Activated T-cell treated with anti-CD3 and anti-CD28 coated beads for 4 hours (primary cell): ENCODE data around the gene HTR3C.
"Not testable (repeated sequence)": the region's sequence is repeated elsewhere in the genome, so short reads cannot be mapped to it uniquely, and the experiment has no call there.

Source experiments
- DNase-seq: peaks from one replicate; pipeline ENCODE4 v3.0.0-alpha.2; 2020

The HTR3C gene

DNA sequence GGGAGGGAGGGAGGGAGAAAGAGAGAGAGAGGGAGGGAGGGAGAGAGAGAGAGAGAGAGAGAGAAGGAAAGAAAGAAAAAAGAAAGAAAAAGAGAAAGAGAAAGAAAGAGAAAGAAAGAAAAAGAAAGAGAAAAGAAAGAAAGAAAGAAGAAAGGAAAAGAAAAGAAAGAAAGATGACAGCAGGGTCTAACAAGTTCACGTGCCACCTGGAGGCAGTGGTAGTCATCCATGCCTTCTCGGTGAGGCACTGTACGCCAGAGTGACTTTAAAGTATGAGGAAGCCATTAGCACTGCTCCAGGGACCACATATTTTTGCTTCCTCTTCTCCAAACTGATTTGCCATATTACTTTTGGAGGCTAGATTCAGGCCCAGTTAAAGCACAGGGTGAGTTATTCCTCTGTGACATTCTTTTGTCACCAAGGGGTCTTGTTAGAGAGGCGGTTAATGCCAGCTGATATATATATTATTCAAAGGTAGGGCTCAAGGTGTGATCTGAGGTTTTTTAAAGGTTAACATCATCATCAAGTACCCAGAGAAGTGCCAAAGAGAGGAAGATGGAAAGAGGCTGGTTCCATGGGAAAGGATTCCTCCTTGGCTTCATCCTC is 21.6 kb upstream of the HTR3C start, which contains the start of gene HTR3D:
TSS of gene HTR3D (plus strand) at position 556 of the 606 bp plus-strand sequence. CDS start at position 556, 0 bp downstream.
- DNase-seq, result no peak

DNA sequence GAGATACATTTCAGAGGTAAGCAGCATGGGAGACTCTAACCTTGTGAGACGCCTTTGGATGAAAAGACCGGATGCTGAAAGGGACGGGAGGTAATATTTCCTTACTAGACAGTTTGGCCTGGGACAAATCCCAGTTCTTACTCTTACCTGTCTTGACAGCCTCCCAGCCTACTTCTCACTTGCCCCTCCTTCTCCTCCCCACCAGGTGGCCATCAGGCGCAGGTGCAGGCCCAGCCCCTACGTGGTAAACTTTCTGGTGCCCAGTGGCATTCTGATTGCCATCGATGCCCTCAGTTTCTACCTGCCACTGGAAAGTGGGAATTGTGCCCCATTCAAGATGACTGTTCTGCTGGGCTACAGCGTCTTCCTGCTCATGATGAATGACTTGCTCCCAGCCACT is 15.0 kb upstream of the HTR3C start:
- DNase-seq, result no peak

DNA sequence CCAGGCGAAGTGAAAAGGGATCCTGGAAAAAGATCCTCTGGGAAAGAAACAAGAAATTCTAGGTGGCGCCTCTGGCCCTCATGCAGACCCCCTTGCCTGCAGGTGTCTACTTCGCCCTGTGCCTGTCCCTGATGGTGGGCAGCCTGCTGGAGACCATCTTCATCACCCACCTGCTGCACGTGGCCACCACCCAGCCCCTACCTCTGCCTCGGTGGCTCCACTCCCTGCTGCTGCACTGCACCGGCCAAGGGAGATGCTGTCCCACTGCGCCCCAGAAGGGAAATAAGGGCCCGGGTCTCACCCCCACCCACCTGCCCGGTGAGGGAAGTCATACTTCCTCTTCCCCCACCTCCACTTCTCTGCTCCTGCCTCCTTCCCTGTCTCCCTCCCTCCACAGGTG is 14.5 kb upstream of the HTR3C start:
- DNase-seq, result not testable (repeated sequence)

DNA sequence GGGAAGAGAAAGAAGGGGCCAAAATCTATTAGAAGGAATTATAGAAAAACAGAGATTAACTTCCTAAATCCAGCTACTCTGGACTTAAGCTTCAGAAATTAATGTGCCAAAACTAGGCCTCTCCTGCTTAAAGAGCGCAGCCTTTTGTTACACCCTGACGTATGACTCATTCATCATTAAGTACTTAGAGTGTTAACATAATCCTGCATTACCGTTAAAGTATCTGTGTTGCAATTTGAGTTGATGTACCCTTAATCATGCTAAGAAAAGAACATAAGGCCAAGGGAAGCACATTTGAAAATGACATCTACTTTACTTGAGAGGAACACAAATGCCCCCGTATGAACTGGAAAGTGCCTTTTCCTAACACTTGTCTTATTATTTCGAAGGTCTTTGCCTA is 13.4 kb upstream of the HTR3C start:
- no peak for DNase-seq

DNA sequence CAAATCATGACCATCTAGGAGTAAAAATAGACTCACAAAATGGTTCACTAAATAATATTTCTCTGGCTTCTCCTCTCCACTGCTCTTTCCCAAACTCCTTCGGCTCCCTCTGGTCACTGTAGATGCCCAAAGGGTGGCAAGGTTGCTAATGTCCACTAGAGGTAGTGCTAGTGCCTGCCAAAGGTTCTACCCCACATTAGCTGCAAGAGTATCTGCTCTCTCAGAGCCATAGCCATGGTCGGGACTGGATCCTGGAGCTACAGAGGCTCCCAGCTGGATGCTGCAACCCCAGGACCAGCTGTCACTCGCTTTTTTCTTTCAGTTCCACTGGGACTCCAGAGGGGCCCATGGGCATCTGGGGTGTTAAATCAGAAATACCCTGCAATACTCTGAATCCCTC is 12.8 kb upstream of the HTR3C start:
- no peak for DNase-seq

DNA sequence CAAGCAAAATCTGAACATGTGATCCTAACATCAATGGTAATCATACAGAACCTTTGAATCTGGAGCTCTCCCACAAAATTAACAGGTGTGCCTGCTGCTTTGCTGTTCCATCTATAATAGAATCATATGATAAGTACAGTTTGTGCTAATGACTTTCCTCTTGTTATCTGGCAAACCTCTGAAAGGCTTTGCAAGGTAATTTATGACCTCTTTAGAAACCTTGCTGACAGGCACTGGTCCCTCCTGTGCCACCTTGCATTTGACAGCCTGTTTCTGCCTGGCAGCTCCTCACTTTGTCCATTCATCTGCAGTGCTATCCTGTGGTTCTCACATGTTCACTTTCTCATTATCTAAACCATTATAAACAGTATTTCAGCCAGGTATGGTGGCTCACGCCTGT is 10.2 kb upstream of the HTR3C start:
- no peak for DNase-seq

DNA sequence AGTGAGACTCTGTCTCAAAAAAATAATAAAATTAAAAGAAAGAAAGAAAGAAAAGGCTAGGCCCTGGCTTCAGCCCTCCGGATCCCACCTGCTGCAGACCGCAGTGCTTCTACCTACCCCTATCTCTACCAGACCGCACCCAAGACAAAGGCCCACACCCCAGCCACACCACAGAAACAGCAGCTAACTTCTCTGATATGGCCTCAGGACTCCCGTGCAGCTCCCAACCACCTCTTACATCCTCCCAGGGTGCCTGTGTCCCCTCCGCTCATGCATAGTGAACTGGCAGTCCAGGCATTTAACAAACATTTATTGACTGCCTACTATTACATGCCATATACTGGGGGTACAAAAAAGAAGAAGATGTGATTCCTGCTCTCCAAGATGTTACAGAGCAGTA is 6.9 kb upstream of the HTR3C start:
- no peak for DNase-seq

DNA sequence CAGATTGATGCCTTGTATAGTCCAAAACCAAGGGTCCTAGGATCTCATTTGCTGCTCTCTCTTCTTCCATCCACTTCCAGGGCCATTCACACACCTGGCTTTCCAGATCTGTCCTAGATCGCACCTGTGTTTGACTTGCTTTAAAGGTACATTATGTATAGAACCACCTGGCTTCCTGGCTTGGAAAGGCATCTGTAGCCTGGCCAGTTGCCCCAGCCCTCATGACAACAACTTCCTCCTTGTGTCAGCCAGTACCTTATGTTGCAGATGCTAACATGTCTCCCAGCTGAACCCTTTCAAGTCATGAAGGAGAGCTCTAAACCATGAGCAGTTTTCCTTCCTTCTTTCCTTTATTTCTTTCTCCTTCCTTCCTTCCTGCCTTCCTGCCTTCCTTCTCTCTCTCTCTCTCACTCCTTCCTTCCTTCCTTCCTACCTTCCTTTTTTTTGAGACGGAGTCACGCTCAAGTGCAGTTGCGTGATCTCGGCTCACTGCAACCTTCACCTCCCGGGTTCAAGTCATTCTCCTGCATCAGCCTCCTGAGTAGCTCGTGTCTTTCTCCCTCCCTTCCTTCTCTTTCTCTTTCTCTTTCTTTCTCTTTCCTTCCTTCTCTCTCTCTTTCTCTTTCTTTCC is 2.5 kb upstream of the HTR3C start:
- DNase-seq, result no peak

DNA sequence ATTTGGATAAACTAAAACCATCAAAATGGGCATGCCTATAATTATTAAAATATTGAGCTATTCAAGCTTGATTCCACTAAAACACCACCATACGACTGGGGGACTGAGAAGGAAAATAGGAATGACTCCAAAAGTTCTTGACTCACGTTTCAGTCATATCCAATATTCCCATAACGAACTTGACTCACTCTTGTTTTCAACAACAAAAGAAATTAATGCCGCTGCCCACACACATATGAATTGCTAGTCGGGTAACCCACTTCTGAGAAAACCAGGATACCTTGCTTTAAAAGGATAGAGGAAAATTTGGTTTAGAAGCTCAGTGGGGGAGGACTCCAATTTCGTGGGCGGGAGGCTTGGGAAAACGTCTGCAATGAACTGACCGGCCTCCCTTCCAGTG is 5.2 kb downstream of the HTR3C start:
- no peak for DNase-seq

DNA sequence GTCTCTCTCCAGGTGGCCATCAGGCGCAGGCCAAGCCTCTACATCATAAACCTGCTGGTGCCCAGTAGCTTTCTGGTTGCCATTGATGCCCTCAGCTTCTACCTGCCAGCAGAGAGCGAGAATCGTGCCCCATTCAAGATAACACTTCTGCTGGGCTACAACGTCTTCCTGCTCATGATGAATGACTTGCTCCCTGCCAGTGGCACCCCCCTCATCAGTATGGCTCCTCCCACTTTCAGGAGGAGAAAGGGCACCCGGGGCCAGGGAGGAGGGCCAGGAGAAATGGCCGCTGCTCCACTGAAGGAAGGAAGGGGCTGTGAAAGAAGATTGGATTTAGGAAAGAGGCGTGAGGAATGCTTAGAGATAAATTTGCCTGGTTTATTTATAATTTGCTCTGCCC is 6.6 kb downstream of the HTR3C start:
- no peak for DNase-seq

DNA sequence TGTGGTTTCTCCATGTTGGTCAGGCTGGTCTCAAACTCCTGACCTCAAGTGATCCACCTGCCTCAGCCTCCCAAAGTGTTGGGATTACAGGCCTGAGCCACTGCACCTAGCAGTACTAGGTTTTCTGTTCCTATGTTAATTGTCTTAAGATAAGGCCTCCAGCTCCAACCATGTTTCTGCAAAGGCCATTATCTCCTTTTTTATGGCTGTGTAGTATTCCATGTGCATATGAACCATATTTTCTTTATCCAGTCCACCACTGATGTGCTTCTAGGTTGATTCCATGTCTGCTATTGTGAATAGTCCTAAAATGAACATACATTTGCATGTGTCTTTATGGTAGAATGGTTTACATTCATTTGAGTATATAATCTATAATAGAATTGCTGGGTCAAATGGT is 9.8 kb downstream of the HTR3C start:
- no peak for DNase-seq

DNA sequence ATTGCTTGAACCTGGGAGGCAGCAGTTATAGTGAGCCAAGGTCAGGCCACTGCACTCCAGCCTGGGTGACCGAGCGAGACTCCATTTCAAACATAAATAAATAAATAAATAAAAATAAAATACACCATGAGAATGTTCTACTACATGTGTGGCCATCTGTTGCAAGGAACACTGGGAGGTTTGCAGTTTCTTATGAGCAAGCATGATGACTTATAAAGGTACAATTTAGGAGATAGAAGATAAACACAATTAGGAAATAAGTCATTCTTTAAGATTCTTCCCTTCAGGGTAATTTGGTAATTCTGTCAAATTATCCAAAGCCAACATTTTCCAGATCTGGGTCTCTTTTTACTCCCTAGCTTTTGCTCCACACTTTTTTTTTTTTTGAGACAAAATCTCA is 13.4 kb downstream of the HTR3C start:
- no peak for DNase-seq

DNA sequence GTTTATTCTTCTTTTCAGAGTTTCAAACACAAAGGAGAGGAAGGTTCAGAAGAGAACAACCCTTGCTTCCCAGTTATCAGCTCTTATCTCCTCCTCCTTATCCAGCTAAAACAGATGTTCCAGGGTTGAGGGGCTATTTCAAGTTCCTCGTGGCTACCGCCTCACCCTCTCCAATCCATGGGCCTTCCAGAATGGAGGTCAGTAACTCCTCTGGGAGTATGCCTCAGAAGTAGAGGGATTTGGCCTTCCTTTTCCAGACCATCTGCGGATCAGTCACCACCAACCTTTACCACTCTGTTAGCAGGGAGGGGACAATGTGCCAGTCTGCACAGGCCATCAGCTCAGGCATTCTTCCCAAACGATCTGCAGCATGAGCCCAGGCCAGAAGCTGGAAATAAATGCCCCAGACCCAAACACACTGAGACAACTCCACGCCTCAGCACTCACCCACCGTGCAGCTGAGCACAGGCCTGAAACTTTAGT is 14.8 kb downstream of the HTR3C start:
- DNase-seq, result no peak

DNA sequence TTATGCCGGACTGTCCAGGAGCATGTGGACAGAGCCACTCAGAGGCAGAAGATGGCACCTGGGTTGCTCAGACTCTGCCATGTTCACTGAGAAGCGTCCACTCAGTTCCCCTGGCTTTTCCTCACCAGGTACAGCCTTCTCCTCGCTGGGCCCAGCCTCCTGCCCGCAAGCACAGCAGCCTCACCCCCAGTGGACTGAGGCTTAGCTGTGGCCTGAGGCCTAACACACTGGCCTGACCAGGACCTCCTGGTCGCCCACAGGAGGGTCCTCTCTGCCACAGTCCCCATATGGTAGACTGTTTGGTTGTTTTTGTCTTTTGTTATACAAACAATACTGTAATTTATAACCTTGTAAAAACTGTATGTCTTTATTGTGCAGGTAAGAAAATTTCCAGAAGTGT is 15.5 kb downstream of the HTR3C start:
- no peak for DNase-seq

DNA sequence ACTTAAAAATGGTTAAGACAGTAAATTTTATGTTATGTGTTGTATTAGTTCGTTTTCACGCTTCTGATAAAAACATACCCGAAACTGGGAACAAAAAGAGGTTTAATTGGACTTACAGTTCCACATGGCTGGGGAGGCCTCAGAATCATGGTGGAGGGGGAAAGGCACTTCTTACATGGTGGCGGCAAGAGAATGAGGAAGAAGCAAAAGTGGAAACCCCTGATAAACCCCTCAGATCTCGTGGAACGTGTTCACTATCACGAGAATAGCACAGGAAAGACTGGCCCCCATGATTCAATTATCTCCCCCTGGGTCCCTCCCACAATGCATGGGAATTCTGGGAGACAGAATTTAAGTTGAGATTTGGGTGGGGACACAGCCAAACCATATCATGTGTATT is 18.3 kb downstream of the HTR3C start:
- not testable (repeated sequence) for DNase-seq

DNA sequence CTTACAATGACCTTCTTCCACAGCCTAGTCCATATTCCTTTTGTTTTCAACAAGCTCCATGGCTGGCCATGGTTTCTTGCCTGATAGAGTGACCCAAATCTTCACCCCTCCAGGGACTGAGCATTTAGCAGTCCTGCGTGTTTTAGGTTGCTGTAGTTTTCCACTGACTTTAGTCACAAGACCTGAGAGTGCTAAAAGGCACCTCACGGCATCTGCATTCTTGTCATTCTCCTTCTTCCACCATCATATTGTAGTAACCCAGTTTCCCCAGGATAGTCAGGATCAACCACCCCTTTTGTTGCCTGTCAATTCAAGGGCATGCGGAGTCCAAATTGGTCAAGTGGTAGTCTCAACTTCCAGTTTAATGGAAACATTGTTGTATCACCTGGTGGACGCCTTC is 20.8 kb downstream of the HTR3C start:
- DNase-seq, result no peak

DNA sequence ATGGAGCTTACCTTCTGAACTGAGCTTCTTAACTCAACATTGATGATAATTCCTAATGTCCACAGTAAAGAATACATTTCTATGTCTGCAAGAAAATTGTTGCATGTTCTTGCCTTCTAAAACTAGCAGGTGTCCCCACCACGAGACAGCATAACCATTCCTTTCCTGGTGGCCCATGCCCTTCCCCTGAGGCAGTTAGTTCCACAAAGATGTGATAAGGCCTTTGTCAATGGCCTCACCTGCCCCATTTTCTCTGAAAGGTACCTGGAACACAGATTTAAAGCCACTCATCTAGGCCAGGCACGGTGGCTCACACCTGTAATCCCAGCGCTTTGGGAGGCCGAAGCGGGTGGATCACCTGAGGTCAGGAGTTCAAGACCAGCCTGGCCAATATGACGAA is 23.1 kb downstream of the HTR3C start:
- DNase-seq, result no peak

DNA sequence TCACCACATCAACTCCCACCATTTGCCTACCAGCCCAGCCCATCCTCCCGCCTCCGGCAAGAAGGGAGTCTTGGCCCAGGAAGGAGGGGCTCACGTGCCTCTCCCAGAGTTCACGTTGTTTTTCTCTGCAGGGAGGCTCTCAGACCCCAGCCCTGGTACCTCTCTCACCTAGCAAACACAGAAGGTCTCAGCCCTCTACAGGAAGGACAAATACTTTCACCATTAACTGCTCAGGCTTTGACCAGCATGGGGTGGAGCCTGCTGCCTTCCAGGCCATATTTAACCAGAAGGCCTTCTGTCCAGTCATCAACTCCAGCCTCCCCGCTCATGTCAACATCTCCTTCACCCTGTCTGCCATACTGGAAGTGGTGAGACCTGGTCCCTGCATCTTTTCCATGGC is 25.0 kb downstream of the HTR3C start:
- DNase-seq, result no peak

DNA sequence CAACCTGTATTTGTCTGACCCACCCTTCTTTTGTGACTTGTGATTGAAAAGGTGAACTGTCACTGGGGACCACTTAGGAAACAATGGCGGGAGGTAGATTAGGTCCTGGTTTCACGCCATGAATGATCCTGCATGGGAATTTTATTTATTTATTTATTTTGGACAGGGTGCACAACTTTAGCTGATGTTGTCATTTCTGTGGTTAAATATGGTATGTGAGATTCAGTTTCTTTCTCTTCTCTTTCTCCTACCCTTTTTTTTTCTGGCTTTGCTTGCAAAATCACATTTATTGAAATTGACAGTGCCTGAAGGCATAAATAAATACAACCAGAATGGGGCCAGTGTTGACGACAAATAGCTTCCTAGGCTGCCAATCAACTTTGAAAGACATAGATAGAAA is 26.0 kb downstream of the HTR3C start:
- DNase-seq, result no peak

DNA sequence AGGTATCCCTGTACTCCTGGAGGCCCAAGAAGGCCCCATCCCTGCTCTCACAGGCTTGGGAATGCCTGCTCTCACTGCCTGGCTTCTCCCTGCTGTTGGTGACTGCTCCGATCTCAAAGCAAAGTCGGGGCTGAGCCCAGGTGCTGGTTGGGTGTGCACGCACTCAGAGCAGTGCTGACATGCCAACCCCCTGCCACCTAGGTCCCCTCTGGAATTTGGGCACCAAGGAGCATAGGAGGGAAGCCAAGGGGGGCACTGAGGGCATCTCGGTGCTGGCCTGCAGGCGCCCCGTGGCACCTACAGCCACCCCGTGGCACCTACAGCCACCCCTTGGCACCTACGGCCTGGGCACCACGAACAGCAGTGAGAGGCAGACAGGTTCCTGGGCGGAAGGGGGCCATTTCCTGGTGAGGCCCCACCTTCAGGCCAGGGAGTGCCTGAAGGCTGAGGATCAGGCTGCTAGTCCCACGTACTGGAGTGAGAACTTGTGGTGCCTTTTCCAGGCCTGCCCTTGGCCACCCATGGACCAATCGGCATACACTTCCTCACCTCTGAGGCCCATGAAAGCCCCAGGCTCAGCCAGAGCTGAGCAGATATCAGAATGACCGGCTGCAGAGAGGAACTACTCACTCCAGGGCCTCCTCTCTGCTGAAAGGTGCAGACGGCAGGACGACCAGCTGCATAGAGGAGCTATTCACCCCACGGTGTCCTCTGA is 28.4 kb downstream of the HTR3C start:
- DNase-seq, result no peak

DNA sequence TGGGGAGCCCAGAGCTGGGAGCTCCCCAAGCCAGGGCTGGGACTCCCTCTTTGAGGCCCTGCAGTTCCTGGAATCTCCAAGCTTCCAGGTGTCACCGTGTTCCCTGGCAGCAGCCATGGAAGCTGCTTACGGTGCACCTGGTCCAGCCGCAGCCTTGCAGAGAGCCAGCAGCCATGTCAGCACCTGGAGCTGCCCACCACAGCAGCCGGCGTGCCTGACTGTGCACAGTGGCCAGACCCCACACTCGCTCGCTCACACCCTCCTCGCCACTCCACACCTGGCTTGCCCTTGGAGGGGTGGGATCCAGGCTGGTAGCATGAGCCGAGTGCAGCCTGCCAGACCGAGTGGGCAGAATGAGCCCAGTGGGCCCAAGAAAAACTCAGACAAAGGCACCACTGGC is 29.2 kb downstream of the HTR3C start:
- no peak for DNase-seq

DNA sequence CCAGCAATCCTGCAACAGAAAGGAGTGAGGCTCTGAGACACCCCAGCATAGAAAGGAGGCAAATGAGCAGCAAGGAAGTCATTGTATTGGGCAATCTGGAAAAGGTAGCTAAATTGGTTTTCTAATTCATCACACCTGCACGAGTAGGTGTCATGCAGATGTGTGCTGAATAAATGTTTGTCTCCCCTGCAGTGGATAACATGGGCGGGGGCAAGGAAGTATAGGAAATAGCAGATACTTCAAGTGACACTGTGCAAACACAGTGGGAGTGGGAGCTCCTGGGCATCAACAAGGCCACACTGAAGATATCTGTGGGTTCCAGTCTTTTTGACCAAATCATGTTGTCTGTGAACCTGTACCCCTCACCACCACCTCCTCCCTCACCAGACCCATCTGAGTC is 29.6 kb downstream of the HTR3C start:
- DNase-seq, result no peak

DNA sequence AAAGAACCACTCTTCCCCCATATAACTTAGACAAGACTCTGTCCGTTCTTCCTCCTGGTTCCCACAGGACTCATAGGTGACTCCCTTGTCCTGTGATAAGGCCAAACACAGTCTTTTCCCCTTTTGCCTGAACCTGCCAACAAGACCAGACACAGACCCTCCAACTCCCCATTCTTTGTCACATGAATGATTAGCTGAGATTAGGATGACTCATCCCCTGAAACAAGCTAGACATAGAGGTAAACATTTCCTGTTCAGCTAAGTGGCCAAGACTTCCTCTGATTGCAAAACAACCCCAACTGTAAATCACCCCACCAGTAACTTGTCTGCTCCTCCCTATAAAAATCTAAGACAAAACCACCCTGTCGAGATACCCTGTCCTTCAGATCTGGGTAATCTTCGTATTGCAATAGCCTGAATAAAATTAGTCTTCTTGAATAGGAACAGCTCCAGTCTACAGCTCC is 32.6 kb downstream of the HTR3C start:
- no peak for DNase-seq

DNA sequence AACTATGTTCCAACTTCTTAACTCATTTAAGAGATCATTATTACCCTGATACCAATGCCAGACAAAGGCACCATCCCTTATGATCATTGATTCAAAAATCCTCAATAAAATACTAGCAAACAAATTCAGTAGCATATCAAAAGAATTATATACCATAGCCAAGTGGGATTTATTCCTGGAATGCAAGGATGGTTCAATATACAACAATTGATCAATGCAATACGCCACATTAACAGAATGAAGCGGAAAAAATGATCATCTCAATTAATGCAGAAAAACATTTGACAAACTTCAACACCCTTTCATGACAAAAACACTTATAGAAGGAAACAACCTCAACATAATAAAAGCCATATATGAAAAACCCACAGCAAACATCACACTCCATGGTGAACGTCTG is 39.4 kb downstream of the HTR3C start:
- no peak for DNase-seq
